Measurements from ENCODE around the gene DGKA. TPM values are rescaled to one million over a fixed set of nuclear protein-coding genes. Genes with fewer than 3 reads are reported as not detected.

DGKA gene
- total and polyA plus RNA-seq, 2 of the 4 experiments (the other 2 are of a cell fraction), result 71.9 to 75.1 TPM

DNA sequence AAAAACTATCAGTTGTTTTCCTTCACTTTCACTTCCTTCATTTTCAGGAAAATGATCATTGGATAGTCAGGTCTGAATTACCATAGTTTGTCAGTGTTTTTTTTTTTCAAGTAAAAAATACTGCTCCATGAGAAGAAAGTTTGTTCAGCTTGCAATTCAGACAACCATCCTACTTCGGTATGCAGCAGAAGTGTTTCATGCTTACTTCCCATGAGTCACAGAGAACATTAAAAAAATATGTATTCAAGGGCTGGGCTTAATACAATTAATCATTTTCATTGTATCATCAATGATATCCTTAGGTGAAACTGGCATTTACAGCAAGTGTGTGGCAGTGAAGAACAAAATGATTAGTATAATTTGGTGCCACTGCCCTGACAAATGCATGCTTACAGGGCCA, 24.9 kb upstream of the DGKA start:
- WGBS, 2 experiments (ENCODE audit: extremely low coverage in 2 of 2, insufficient read length in 1 of 2), result no CpG with 5 or more reads among the region's 1 CpG
- peak; percentile 17; the same call in 1 of the 2 replicates for TF ChIP-seq FOS (IDR thresholded peaks at IDR 0.05; ENCODE audit: low read depth, low read length)
- TF ChIP-seq RCOR1 (IDR thresholded peaks at IDR 0.05; ENCODE audit: insufficient replicate concordance, low read length), result no peak
- TF ChIP-seq MAFK (IDR thresholded peaks at IDR 0.05; ENCODE audit: low read depth, low read length), result no peak
- in situ Hi-C loops (cut with MboI; ENCODE audit: low sequenced_read_pairs) (no loop called here), dilution Hi-C loops (cut with HindIII; ENCODE audit: low sequenced_read_pairs, unreplicated experiment) (no loop called here), intact Hi-C loops (cut with micrococcal nuclease) (loop anchor here (5.0 kb wide), 1 partner anchor 34 kb away; no protein-coding TSS in a partner anchor)
- peaks cover 8 to 28% of the 10 kb centered on the region in 2 experiments for H3K79me1 ChIP-seq (ENCODE audit: low read depth in 1 of 2, low read length in 2 of 2)
- no peak overlapping the region for H2AK9ac ChIP-seq (replicated peaks; ENCODE audit: low read depth, low read length, poor library complexity)
- H3K23ac ChIP-seq (ENCODE audit: low read depth, low read length), result no peak overlapping the region
- no peak overlapping the region for H3K4me3 ChIP-seq (ENCODE audit: insufficient read depth, low read depth, low read length)
- ChIA-PET CTCF (no interaction called here), POLR2A (ENCODE audit: unreplicated experiment) (interaction anchor here (0.6 to 1.0 kb wide), 2 partner anchors 9 to 664 kb away, joined by 3 to 4 read pairs; no protein-coding TSS in a partner anchor)
- no peaks in the 10 kb centered on the region for H3K9me3 ChIP-seq (ENCODE audit: control insufficient read depth, insufficient read depth, low read length)
- BruUV-seq (replicated peaks), result no TSS peak
- H3K56ac ChIP-seq (ENCODE audit: extremely low read depth, insufficient read depth, low read length), result no peak overlapping the region
- H3K18ac ChIP-seq (ENCODE audit: low read depth, low read length), result no peak overlapping the region
- peak; percentile 76 for DNase-seq
- H4K8ac ChIP-seq (ENCODE audit: low read depth in 2 of 2, low read length in 2 of 2), result no peak overlapping the region
- H3K27me3 ChIP-seq (ENCODE audit: control insufficient read depth, insufficient read depth, low read length), result no peaks in the 10 kb centered on the region
- H3K4me1 ChIP-seq (ENCODE audit: control insufficient read depth, insufficient read depth, low read length), result peaks cover 2% of the 10 kb centered on the region
- peaks cover 5% of the 10 kb centered on the region; the same call in 1 of the 2 replicates for H4K20me1 ChIP-seq (ENCODE audit: insufficient read depth, low read length)
- peaks cover 14% of the 10 kb centered on the region for H3K36me3 ChIP-seq (ENCODE audit: control insufficient read depth, insufficient read depth, low read length)
- no peak overlapping the region for H3K27ac ChIP-seq (ENCODE audit: insufficient read depth, low read length)
- H3K9me1 ChIP-seq (ENCODE audit: insufficient read depth, low read length), result no peaks in the 10 kb centered on the region
- H4K91ac ChIP-seq (ENCODE audit: insufficient read depth, low read depth, low read length), result no peak overlapping the region
- H2BK20ac ChIP-seq (ENCODE audit: low read depth, low read length), result no peak overlapping the region
- no peak overlapping the region for H3K14ac ChIP-seq (replicated peaks; ENCODE audit: low read depth, low read length)
- ATAC-seq (ENCODE audit: low read depth), result peak; percentile 47
- H3K4me2 ChIP-seq (ENCODE audit: low read depth, low read length), result no peak overlapping the region
- no peak overlapping the region for H2BK120ac ChIP-seq (ENCODE audit: low read depth, low read length)
- H2AK5ac ChIP-seq (ENCODE audit: low read depth, low read length), result no peak overlapping the region
- no peak overlapping the region for H3K4ac ChIP-seq (ENCODE audit: low read depth, low read length)
- H2AFZ ChIP-seq (replicated peaks; ENCODE audit: low read length, poor library complexity), result no peak overlapping the region
- no peak overlapping the region for H2BK15ac ChIP-seq (ENCODE audit: low read depth, low read length)
- H2BK5ac ChIP-seq (ENCODE audit: low read depth, low read length, poor library complexity, severe bottlenecking), result peak overlapping the region; percentile 63
- no peak overlapping the region for H4K5ac ChIP-seq (ENCODE audit: low read depth, low read length)
- no peak overlapping the region for H3K9ac ChIP-seq (ENCODE audit: low read depth, low read length)

All from IMR-90 (cell line).